WTC11 (cell line): Measurements from ENCODE around the gene OBP2B. TPM values are rescaled to one million over a fixed set of nuclear protein-coding genes. Genes with fewer than 3 reads are reported as not detected.

Experiments
- ATAC-seq: fragments of 200-7000 bp; cut with Tn5 transposase; 2 replicates; pipeline ENCODE4 v1.10.0; 2021; ENCODE audit warnings: mild to moderate bottlenecking, moderate library complexity
- CTCF ChIA-PET: fragments of 300-600 bp; sonication (Branson Sonifier 250); formaldehyde crosslinking; loops from one replicate; lab custom pipeline; 2021; ENCODE audit warnings: antibody characterized with exemption; lab: Charles Lee
- POLR2A ChIA-PET: fragments of 350-600 bp; sonication (Branson Sonifier 250); formaldehyde crosslinking; loops from one replicate; lab custom pipeline; 2021; ENCODE audit warnings: antibody characterized with exemption; lab: Charles Lee
- DNase-seq: peaks from one replicate; pipeline ENCODE4 v3.0.0; 2021; ENCODE audit warnings: low spot score
- H3K27ac Mint-ChIP-seq: 2 replicates; pipeline ENCODE4 v1.8.0; 2021; ENCODE audit warnings: mixed read lengths
- H3K27me3 Mint-ChIP-seq: 2 replicates; pipeline ENCODE4 v1.8.0; 2021; ENCODE audit warnings: low read depth, mild to moderate bottlenecking, moderate library complexity, mixed read lengths
- H3K36me3 Mint-ChIP-seq: 2 replicates; pipeline ENCODE4 v1.8.0; 2021; ENCODE audit warnings: mixed read lengths
- H3K4me1 Mint-ChIP-seq: 2 replicates; pipeline ENCODE4 v1.8.0; 2022; ENCODE audit warnings: mixed read lengths
- H3K4me3 Mint-ChIP-seq: 2 replicates; pipeline ENCODE4 v1.8.0; 2021; ENCODE audit warnings: mild to moderate bottlenecking, moderate library complexity, mixed read lengths
- H3K9me3 Mint-ChIP-seq: 2 replicates; pipeline ENCODE4 v1.8.0; 2021; ENCODE audit warnings: mixed read lengths
- ATF3 ChIP-seq: sonication (generic); formaldehyde crosslinking; conservative IDR thresholded peaks from 2 replicates; pipeline ENCODE4 v1.8.1; 2022; ENCODE audit warnings: mild to moderate bottlenecking, missing genetic modification reagents
- NR1H2 ChIP-seq: sonication (generic); formaldehyde crosslinking; IDR thresholded peaks from 2 replicates; pipeline ENCODE4 v1.9.0; 2021; ENCODE audit warnings: mild to moderate bottlenecking, moderate library complexity, missing genetic modification reagents
- NR2C2 ChIP-seq: sonication (generic); formaldehyde crosslinking; IDR thresholded peaks from 2 replicates; pipeline ENCODE4 v1.8.0; 2022; ENCODE audit warnings: mild to moderate bottlenecking, missing genetic modification reagents
- RELA ChIP-seq: sonication (generic); formaldehyde crosslinking; IDR thresholded peaks from 2 replicates; pipeline ENCODE4 v1.8.1; 2022; ENCODE audit warnings: missing genetic modification reagents, mild to moderate bottlenecking, borderline replicate concordance
- STAT6 ChIP-seq: sonication (generic); formaldehyde crosslinking; conservative IDR thresholded peaks from 2 replicates; pipeline ENCODE4 v1.8.1; 2023; ENCODE audit warnings: mild to moderate bottlenecking, low read depth, missing genetic modification reagents, moderate library complexity
- TCF7 ChIP-seq: sonication (generic); formaldehyde crosslinking; IDR thresholded peaks from 2 replicates; pipeline ENCODE4 v1.8.0; 2022; ENCODE audit warnings: mild to moderate bottlenecking, low read depth, missing genetic modification reagents, moderate library complexity
- TEAD4 ChIP-seq: sonication (generic); formaldehyde crosslinking; IDR thresholded peaks from 2 replicates; pipeline ENCODE4 v1.8.0; 2022; ENCODE audit warnings: mild to moderate bottlenecking, missing genetic modification reagents
- ZBTB21 ChIP-seq: sonication (generic); formaldehyde crosslinking; IDR thresholded peaks from 2 replicates; pipeline ENCODE4 v1.8.1; 2023; ENCODE audit warnings: mild to moderate bottlenecking, missing genetic modification reagents, borderline replicate concordance
- ZNF138 ChIP-seq: sonication (generic); formaldehyde crosslinking; conservative IDR thresholded peaks from 2 replicates; pipeline ENCODE4 v1.8.1; 2022; ENCODE audit warnings: mild to moderate bottlenecking, moderate library complexity, missing genetic modification reagents
- ZNF416 ChIP-seq: fragments of 250-450 bp; sonication (Bioruptor Pico); IDR thresholded peaks from 2 replicates; pipeline ENCODE4 v1.9.0; 2021; ENCODE audit warnings: mild to moderate bottlenecking, inconsistent platforms
- total RNA-seq: library from RNA; stranded (reverse); gene quantifications from 3 replicates; pipeline ENCODE4 v1.2.3, GENCODE V29; 2021

Gene OBP2B
- total RNA-seq, 1 experiment from 2014 or later, result not detected

- ATAC-seq (no peak), DNase-seq (no peak)
- no peak overlapping the region for H3K4me3 Mint-ChIP-seq
- H3K4me1 Mint-ChIP-seq, result peaks cover 2% of the 10 kb centered on the region; the same call in 1 of the 2 replicates
- ChIA-PET POLR2A (no interaction called here), CTCF (interaction anchor here (0.8 to 3.8 kb wide), 4 partner anchors 11 to 110 kb away, joined by 3 to 16 read pairs (median 9); no protein-coding TSS in a partner anchor)
- no peaks in the 10 kb centered on the region for H3K9me3 Mint-ChIP-seq
- H3K27me3 Mint-ChIP-seq, result no peaks in the 10 kb centered on the region
- H3K36me3 Mint-ChIP-seq, result peaks cover 24% of the 10 kb centered on the region
- H3K27ac Mint-ChIP-seq, result no peak overlapping the region
- TF ChIP-seq ZBTB21 (CRISPR knock-in tag), result no peak
- TF ChIP-seq RELA (CRISPR knock-in tag), result no peak
- TF ChIP-seq ZNF416 (CRISPR knock-in tag), result no peak
- TF ChIP-seq NR2C2 (CRISPR knock-in tag), result no peak
- no peak for TF ChIP-seq ATF3 (CRISPR knock-in tag)
- TF ChIP-seq STAT6 (CRISPR knock-in tag), result no peak
- no peak for TF ChIP-seq TCF7 (CRISPR knock-in tag)
- no peak for TF ChIP-seq TEAD4 (CRISPR knock-in tag)
- no peak for TF ChIP-seq ZNF138 (CRISPR knock-in tag)
- no peak for TF ChIP-seq NR1H2 (CRISPR knock-in tag)
Measured at GRCh38 chr9:133158695-133159094, 50.4 kb downstream of the OBP2B start.

Other genes starting within 250 kb of the OBP2B start
- gene GFI1B, start 230.6 kb downstream of the OBP2B start, total RNA-seq, result 0.41 to 0.78 TPM (median 0.77 TPM) in 3 replicates
- 86.6 to 104 TPM (median 87.6 TPM) in 3 replicates for gene GTF3C5, start 178.3 kb downstream of the OBP2B start, total RNA-seq
- gene CEL, start 147.3 kb downstream of the OBP2B start, total RNA-seq, result 6.6 to 10.4 TPM (median 8.1 TPM) in 3 replicates
- gene RALGDS, start 88.0 kb downstream of the OBP2B start, total RNA-seq, result 19.5 to 23.2 TPM (median 22.9 TPM) in 3 replicates
- gene GBGT1, start 45.3 kb downstream of the OBP2B start, total RNA-seq, result 14.5 to 16.7 TPM (median 16.5 TPM) in 3 replicates
- 0.15 to 0.39 TPM (median 0.25 TPM) in 3 replicates for gene ABO, start 66.0 kb upstream of the OBP2B start, total RNA-seq
- 48.8 to 67.2 TPM (median 54.1 TPM) in 3 replicates for gene SURF6, start 126.9 kb upstream of the OBP2B start, total RNA-seq
- 51.2 to 59.5 TPM (median 55.3 TPM) in 3 replicates for gene MED22, start 138.9 kb upstream of the OBP2B start, total RNA-seq
- 2,747 to 3,149 TPM (median 3,142 TPM) in 3 replicates for gene RPL7A, start 139.0 kb upstream of the OBP2B start, total RNA-seq
- gene SURF1, start 147.2 kb upstream of the OBP2B start, total RNA-seq, result 33.3 to 36.4 TPM (median 35.6 TPM) in 3 replicates
- 26.3 to 33.3 TPM (median 28.8 TPM) in 3 replicates for gene SURF2, start 147.3 kb upstream of the OBP2B start, total RNA-seq
- gene SURF4, start 166.8 kb upstream of the OBP2B start, total RNA-seq, result 171 to 173 TPM (median 173 TPM) in 3 replicates
- 0.94 to 1.6 TPM (median 0.98 TPM) in 3 replicates for gene STKLD1, start 167.1 kb upstream of the OBP2B start, total RNA-seq
- gene REXO4, start 208.8 kb upstream of the OBP2B start, total RNA-seq, result 33.0 to 38.6 TPM (median 36.3 TPM) in 3 replicates
- 12.0 to 16.4 TPM (median 15.9 TPM) in 3 replicates for gene ADAMTS13, start 213.1 kb upstream of the OBP2B start, total RNA-seq